Right lobe of liver (tissue), 6 donors: Measurements from ENCODE around the gene CHAF1A. TPM values are rescaled to one million over a fixed set of nuclear protein-coding genes. Genes with fewer than 3 reads are reported as not detected.

ENCODE experiments used
- ATAC-seq, 4 donors: fragments of 200-7000 bp; cut with Tn5 transposase; one replicate each; pipeline ENCODE4 v1.9.1; 2020; ENCODE audit warnings: mild to moderate bottlenecking in 4 of 4, moderate library complexity in 4 of 4
- DNase-seq, 3 donors: peaks; one replicate each; pipeline ENCODE4 v3.0.0-alpha.2; 2020
- H3K27ac ChIP-seq, 3 donors: fragments of 200-600 bp; one replicate each; pipeline ENCODE4 v1.8.0; 2022
- H3K27me3 ChIP-seq, 2 donors: fragments of 200-600 bp; one replicate each; pipeline ENCODE4 v1.8.0; 2022
- H3K36me3 ChIP-seq, 4 donors: fragments of 200-600 bp; sonication (generic) in 1 of 4; one replicate each; pipeline versions ENCODE4 v1.5.1 to v1.8.0; 2017 to 2022; ENCODE audit warnings: control low read depth in 1 of 4
- H3K4me1 ChIP-seq, 4 donors: fragments of 200-600 bp; sonication (generic) in 1 of 4; one replicate each; pipeline versions ENCODE4 v1.5.1 to v1.8.0; 2017 to 2022; ENCODE audit warnings: control low read depth in 1 of 4
- H3K4me3 ChIP-seq, 3 donors: fragments of 200-600 bp; one replicate each; pipeline ENCODE4 v1.8.0; 2022
- H3K9me3 ChIP-seq, 4 donors: fragments of 200-600 bp; sonication (generic) in 1 of 4; one replicate each; pipeline versions ENCODE4 v1.5.1 to v1.8.0; 2017 to 2022; ENCODE audit warnings: control low read depth in 1 of 4
- CTCF ChIP-seq, 4 donors: fragments of 200-600 bp in 3 of 4; fragments of 450-650 bp in 1 of 4; IDR thresholded peaks; one replicate each; pipeline versions ENCODE4 v1.5.1 to v1.8.0; 2016 to 2022; ENCODE audit warnings: antibody characterized with exemption in 4 of 4, mild to moderate bottlenecking in 2 of 4
- POLR2A ChIP-seq: fragments of 450-650 bp; IDR thresholded peaks from one replicate; pipeline ENCODE4 v1.6.1; 2017; ENCODE audit warnings: antibody characterized with exemption, mild to moderate bottlenecking
- WGBS: methylation state at CpG from one replicate; pipeline ENCODE4 v1.1.6; 2018; ENCODE audit warnings: low coverage, low lambda C conversion rate; ENCODE audit not compliant: insufficient coverage; ENCODE audit errors: missing lambda C conversion rate; 5-methylcytosine and 5-hydroxymethylcytosine counted together
- intact Hi-C, 2 donors: fragments of 100-400 bp; cut with DNase I; formaldehyde crosslinking; loops; one replicate each; pipeline versions ENCODE4 v1.11.2 to v1.14.1; 2022
- total RNA-seq, 6 experiments: library from RNA; depleted of rRNA in 2 of 6; stranded (reverse); fragments of >200 nt in 2 of 6; fragmentation: NEBNext Ultra II Directional in 3 of 6; extraction: Animal tissue kit (Norgen Biotek cat#: 25700) in 3 of 6; gene quantifications; one replicate each; pipeline versions ENCODE4 v1.1.0 to v1.2.4, GENCODE V29; 2016 to 2023
- donor health status: DM: no; HTN: yes; CAD: no.
- donor health status: DM: no; HTN: no; CAD: no.
- donor health status: DM: no; HTN: no; CAD: no.
- donor health status: DM: no; HTN: yes; CAD: no.
- donor health status: DM: no; HTN: yes; CAD: no.

The CHAF1A gene
- total RNA-seq, 6 experiments from 2014 or later: 3.1 to 9.2 (median 3.5) TPM

- peak; percentile 92 to 94 (median 94) for DNase-seq
- H3K27ac ChIP-seq: peak within 1 kb of the TSS; percentile 88 to 97 (median 97)
- peak within 1 kb of the TSS; percentile 93 to 100 (median 99) for H3K4me3 ChIP-seq
- intact Hi-C loops: loop anchor here in 1 of 2 donors (10.0 kb wide), 1 partner anchor 54 kb away; the partner anchor contains the start of gene UBXN6
- peaks cover 0 to 9% (median 3%) of the 10 kb centered on the region in 4 donors for H3K36me3 ChIP-seq
- peak; percentile 94 for TF ChIP-seq POLR2A
- peak; percentile 92 to 99 (median 96) for TF ChIP-seq CTCF (IDR thresholded peaks at IDR 0.05)
- peaks cover 0 to 36% (median 13%) of the 10 kb centered on the region in 4 donors for H3K4me1 ChIP-seq
- 0% methylated on average over 6 of the region's 90 CpGs for WGBS
- H3K27me3 ChIP-seq: no peaks in the 10 kb centered on the region
- peak; percentile 68 to 77 (median 72) for ATAC-seq
- H3K9me3 ChIP-seq: no peaks in the 10 kb centered on the region
Measured at GRCh38 chr19:4400135-4400936, 2.1 kb upstream of the CHAF1A start, which contains the start of gene SH3GL1. Gene SH3GL1, minus strand, starts transcription at chr19:4400547. Its CDS starts 179 bp downstream, at chr19:4400368.

GRCh38 chr19:4401769-4402170 lies 670 bp upstream of the CHAF1A start:
- intact Hi-C loops: loop anchor here in 1 of 2 donors (10.0 kb wide), 1 partner anchor 53 kb away; the partner anchor contains the start of gene UBXN6
- H3K4me1 ChIP-seq: peaks cover 0 to 33% (median 12%) of the 10 kb centered on the region in 4 donors

GRCh38 chr19:4403005-4403761 lies 743 bp downstream of the CHAF1A start:
- H3K36me3 ChIP-seq: no peaks in the 10 kb centered on the region
- TF ChIP-seq CTCF (IDR thresholded peaks at IDR 0.05) (no peak), POLR2A (no peak)
- peak overlapping the region; percentile 75 to 84 (median 80) for H3K4me3 ChIP-seq
- intact Hi-C loops: loop anchor here in 1 of 2 donors (10.0 kb wide), 1 partner anchor 52 kb away; the partner anchor contains the start of gene UBXN6
- H3K27ac ChIP-seq: peak overlapping the region in 1 of 3 donors; percentile 44
- DNase-seq (peak in 1 of 3 donors; percentile 56), ATAC-seq (no peak)
- peaks cover 0 to 19% (median 5%) of the 10 kb centered on the region in 4 donors for H3K4me1 ChIP-seq
- WGBS: under 1% methylated on average over 15 of the region's 32 CpGs
- no peaks in the 10 kb centered on the region for H3K27me3 ChIP-seq
- no peaks in the 10 kb centered on the region for H3K9me3 ChIP-seq

More at GRCh38 chr19:4401769-4402170, 670 bp upstream of the CHAF1A start:
- H3K9me3 ChIP-seq: no peaks in the 10 kb centered on the region
- DNase-seq (no peak), ATAC-seq (no peak)
- peak overlapping the region; percentile 82 to 88 (median 85) for H3K27ac ChIP-seq
- no peaks in the 10 kb centered on the region for H3K27me3 ChIP-seq
- peak overlapping the region; percentile 30 to 84 (median 75) for H3K4me3 ChIP-seq
- no peak for TF ChIP-seq CTCF (IDR thresholded peaks at IDR 0.05)
- TF ChIP-seq POLR2A: no peak
- 1% methylated on average over 8 of the region's 8 CpGs for WGBS
- H3K36me3 ChIP-seq: no peaks in the 10 kb centered on the region

GRCh38 chr19:4405977-4406376 lies 3.5 kb downstream of the CHAF1A start:
- Histone ChIP-seq H3K27me3 (no peaks in the 10 kb centered on the region), H3K9me3 (no peaks in the 10 kb centered on the region), H3K4me3 (no peak overlapping the region), H3K4me1 (peaks cover 0 to 8% (median 0%) of the 10 kb centered on the region in 4 donors), H3K27ac (no peak overlapping the region), H3K36me3 (no peaks in the 10 kb centered on the region)
- TF ChIP-seq CTCF (IDR thresholded peaks at IDR 0.05) (no peak), POLR2A (no peak)
- ATAC-seq: no peak
- 91% methylated on average over 1 of the region's 8 CpGs for WGBS
- intact Hi-C loops: loop anchor here in 1 of 2 donors (10.0 kb wide), 1 partner anchor 49 kb away; the partner anchor contains the start of gene UBXN6
- no peak for DNase-seq
